NCI-H2029 (cell line): Measurements from ENCODE around the gene CEBPG.

Experiments used
- DNase-seq: peaks from one replicate; lab custom pipeline; 2025; lab: John Stamatoyannopoulos, UW

The CEBPG gene

GRCh38 chr19:33373453-33374235 lies at the start of gene CEBPG:
TSS of gene CEBPG (plus strand) at chr19:33373709. CDS start at chr19:33379240, 5,531 bp downstream.
- peak; percentile 70 for DNase-seq

- no peak for DNase-seq
Measured at GRCh38 chr19:33324628-33325027, 48.9 kb upstream of the CEBPG start.

GRCh38 chr19:33325920-33326319 lies 47.6 kb upstream of the CEBPG start:
- no peak for DNase-seq

- DNase-seq: no peak
Measured at GRCh38 chr19:33329060-33329459, 44.4 kb upstream of the CEBPG start.

GRCh38 chr19:33329736-33330135 lies 43.8 kb upstream of the CEBPG start:
- no peak for DNase-seq

- no peak for DNase-seq
Measured at GRCh38 chr19:33332248-33332647, 41.3 kb upstream of the CEBPG start.

- DNase-seq: no peak
Measured at GRCh38 chr19:33333151-33333550, 40.4 kb upstream of the CEBPG start.

GRCh38 chr19:33333642-33334041 lies 39.9 kb upstream of the CEBPG start:
- DNase-seq: no peak

- no peak for DNase-seq
Measured at GRCh38 chr19:33334271-33334670, 39.2 kb upstream of the CEBPG start.

- no peak for DNase-seq
Measured at GRCh38 chr19:33335446-33335845, 38.1 kb upstream of the CEBPG start.

GRCh38 chr19:33339016-33339984 lies 34.2 kb upstream of the CEBPG start:
- DNase-seq: no peak

- no peak for DNase-seq
Measured at GRCh38 chr19:33340991-33341390, 32.5 kb upstream of the CEBPG start.

- no peak for DNase-seq
Measured at GRCh38 chr19:33343301-33343700, 30.2 kb upstream of the CEBPG start.

GRCh38 chr19:33343859-33344572 lies 29.5 kb upstream of the CEBPG start:
- no peak for DNase-seq

- no peak for DNase-seq
Measured at GRCh38 chr19:33344573-33344925, 29.0 kb upstream of the CEBPG start.

- no peak for DNase-seq
Measured at GRCh38 chr19:33345163-33345562, 28.3 kb upstream of the CEBPG start.

- no peak for DNase-seq
Measured at GRCh38 chr19:33346665-33347064, 26.8 kb upstream of the CEBPG start.

- no peak for DNase-seq
Measured at GRCh38 chr19:33347300-33347699, 26.2 kb upstream of the CEBPG start.

GRCh38 chr19:33348301-33349010 lies 25.1 kb upstream of the CEBPG start:
- no peak for DNase-seq

GRCh38 chr19:33349319-33350289 lies 23.9 kb upstream of the CEBPG start:
- no peak for DNase-seq
